ENCODE measurements around the gene NKAIN2.

NKAIN2 gene

GRCh38 chr6:123803504-123804013, at the start of gene NKAIN2:
Gene NKAIN2 (plus strand): TSS chr6:123803865.
- no peak for DNase-seq

DNA sequence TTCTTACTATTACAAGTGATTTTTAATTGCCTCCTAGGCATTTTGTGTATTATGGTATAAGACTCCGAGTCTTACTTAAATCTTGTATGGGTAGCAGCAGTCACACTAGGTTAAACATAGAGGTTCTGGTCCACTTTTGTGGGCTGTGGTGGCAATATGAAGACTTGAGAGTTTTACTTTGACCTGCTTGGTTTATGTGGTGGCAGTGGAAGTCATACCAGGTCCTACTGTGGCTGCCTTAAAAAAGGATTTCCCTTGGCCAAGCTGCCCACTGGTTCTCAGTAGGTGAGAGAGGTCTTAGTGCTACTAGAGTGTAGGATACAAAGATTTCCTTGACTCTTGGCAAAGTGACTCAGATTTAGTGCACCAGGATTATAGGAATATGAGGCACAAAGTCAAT, 44.2 kb upstream of the NKAIN2 start:
- DNase-seq: no peak

GRCh38 chr6:123763904-123764303, 39.8 kb upstream of the NKAIN2 start:
- DNase-seq: no peak

GRCh38 chr6:123764722-123765121, 38.9 kb upstream of the NKAIN2 start:
- no peak for DNase-seq

- no peak for DNase-seq
Measured at GRCh38 chr6:123768921-123769320, 34.7 kb upstream of the NKAIN2 start.

- DNase-seq: no peak
Measured at GRCh38 chr6:123769431-123769830, 34.2 kb upstream of the NKAIN2 start.

GRCh38 chr6:123770247-123770949, 33.3 kb upstream of the NKAIN2 start:
- no peak for DNase-seq

- DNase-seq: no peak
Measured at GRCh38 chr6:123771126-123771525, 32.5 kb upstream of the NKAIN2 start.

- no peak for DNase-seq
Measured at GRCh38 chr6:123777563-123777962, 26.1 kb upstream of the NKAIN2 start.

- DNase-seq: no peak
Measured at GRCh38 chr6:123780021-123780420, 23.6 kb upstream of the NKAIN2 start.

DNA sequence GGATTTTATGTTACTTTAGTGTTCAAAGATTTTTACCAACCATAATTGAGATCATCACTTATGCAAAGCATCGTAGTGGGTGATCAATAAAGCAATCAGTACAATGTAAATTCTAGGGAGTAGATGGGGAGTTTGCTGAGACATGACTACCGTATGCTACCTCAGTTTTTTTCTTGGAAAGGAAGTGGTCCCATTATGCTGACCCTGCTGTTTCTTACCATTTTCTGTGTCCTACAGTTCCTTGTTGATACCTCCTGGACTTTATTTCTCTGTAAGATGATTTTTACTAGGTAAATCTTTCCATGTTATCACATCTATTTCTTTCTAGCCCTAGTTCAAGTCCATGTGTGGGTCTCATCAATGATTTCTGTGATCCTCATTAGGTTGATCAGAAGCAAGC, 19.3 kb upstream of the NKAIN2 start:
- DNase-seq: no peak

GRCh38 chr6:123785039-123785438, 18.6 kb upstream of the NKAIN2 start:
- no peak for DNase-seq

- DNase-seq: no peak
Measured at GRCh38 chr6:123788319-123788718, 15.3 kb upstream of the NKAIN2 start.

DNA sequence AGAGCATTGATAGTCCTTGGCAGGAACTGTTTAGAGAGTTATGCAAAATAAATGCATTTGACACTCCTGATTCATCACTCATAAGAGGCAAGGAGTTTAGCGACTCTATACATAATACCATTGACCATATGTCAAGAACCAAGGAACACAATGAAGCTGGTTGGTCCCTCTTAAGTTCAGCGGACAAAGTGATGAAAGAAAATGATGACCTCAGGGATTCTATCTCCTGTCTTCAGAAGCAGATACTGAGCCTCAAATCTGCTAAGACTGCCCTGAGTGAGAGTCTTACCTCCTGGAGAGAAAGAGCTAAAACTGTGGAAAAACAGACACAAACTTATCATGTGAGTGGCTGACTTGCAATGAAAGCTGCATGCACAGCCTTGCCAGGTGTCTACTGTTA, 9.5 kb upstream of the NKAIN2 start:
- no peak for DNase-seq

DNA sequence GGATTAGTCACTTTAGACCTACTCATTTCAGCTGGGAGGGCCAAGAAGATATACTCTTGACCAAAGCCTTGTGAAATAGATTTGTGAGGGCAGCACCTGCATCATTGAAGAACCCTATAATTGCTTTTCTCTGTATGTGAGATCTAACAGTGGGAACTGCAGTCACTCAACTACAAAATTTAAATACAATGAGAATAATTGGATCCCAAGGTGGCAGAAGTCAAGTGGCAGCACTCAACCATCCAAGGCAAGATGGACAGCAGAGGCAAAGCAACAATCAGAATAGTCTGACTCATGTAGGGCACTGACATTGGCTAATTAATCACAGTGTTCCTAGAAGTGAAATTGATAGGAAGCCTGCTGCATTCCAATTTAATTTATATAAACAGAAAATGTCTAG, 8.9 kb upstream of the NKAIN2 start:
- no peak for DNase-seq

DNA sequence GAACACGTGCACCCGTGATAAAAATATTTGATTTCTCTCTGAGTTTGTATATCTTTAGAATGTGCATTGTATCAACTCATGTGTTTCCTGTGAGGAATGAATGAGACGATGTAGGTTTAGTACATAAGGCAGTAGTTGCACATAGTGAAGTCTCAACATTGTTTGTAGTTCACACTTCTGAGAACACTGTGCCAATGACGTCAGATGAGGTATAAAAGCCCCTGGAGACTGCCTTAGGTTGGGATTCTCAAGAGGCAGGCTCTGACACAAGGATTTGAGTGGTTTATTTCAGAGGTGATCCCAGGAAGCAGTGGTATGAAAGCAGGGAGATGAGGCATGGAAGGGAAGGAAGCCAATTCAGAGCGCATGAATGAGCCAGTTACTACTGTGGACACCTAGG, 2.6 kb upstream of the NKAIN2 start:
- DNase-seq: no peak

DNA sequence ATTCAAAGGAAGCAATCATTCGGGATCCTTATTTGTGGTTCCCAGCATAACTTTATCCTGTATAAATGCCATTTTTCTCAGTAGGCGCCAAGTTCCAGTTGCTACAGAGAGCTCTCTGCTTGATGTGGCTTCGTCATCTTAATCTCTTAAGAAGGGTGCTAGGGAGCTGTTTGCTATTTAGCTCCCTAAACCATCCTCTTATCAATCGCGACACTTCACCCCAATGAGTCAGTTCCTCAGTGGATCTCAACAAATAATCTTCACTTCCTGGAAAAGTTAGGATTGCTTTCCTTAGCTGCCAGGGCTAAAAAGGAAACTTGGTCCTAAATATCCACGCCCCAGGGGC, 1.3 kb upstream of the NKAIN2 start:
- DNase-seq: no peak

DNA sequence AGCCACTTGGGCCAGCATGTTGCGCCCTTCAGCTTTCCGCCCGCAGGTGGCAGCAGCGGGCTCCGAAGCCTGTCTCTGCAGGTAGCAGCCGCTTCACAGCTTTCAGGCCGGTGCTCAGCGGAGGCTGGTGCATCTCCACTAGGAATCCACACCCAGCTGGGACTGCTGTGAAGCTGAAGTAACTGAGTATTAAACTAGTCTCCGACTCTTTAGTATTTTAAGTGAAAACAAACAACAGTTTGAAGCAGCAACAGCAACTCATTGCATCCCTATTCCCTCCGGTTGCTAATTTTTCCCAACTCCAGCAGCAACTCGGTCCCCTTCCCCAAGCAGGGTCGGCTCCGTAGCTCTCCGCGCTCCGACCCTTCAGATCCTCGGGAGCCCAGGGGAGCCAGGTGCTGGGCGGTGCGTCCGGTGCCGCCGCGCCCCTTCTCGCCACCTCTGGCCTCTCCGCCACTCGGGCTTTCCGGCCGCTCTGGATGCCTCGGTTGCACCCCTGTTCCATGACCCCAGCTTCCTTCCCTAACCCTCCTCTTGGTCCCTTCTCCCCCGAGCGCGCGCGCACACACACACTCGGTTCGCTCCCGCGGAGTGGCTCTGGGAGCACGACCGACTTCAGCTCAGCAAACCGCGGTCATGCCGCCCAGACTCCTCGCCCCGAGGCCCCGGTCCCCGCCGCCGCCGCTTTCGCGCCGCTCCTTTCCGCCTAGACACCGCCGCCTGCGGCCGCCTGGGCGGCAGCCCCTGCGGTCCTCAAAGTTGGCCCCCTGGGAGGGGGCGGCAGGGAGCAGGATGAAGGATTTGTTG, 765 bp upstream of the NKAIN2 start:
- peak; percentile 46 for DNase-seq

- DNase-seq: peak; percentile 8
Measured at GRCh38 chr6:123804014-123804786, 535 bp downstream of the NKAIN2 start.

DNA sequence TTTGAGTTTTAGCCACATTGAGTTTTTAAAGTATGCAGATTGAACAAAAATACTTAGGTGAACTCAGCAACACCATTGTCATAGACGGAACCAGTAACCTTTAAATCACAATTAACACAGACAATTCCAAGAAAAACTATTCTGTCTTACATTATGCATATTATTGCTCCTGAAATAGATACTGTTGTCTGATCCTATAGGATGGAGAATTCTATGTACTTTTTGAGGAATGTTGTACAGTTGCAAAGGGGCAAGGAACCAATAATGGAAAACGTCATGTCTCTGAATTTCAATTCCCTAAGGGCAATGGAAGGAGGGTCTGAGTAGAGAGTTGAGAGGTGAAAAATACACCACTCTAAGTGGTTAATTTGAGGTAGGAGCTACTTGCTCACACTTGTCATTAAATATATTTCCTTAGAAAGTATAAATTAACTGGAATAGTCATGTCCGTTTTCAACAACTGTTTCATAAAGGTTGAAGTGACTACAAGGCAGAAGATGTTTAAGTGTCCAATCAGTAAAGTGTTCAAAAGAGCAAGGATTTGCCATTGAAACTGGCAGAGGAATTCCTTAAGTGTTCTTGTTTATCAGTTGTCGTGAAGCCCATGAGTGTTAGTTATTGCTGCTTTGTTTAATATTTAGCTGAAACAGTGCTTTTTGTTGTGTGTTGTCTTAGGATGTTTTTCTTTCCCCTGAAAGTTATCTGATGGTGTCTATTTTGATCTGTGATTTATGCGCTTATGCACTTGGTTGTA, 1.3 kb downstream of the NKAIN2 start:
- no peak for DNase-seq

- DNase-seq: no peak
Measured at GRCh38 chr6:123805921-123806320, 2.3 kb downstream of the NKAIN2 start.

DNA sequence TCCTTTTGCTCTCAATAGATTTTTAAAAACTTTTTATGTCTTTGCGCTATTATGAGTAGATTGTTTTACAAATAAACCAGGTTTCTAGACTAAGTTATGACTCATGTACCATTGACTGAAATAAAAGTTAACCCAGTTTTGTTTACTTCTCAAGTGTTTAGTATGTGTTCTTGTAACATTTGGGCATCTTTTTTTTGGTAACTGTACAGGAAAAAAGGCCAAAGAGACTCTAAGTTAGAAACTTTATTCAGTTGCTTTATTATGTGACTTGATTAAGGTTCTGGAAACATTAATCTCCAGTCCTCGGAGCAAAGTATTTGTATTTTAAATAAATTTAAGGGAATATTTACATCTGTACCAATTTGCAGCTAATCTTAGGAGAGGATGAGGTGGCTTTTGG, 2.9 kb downstream of the NKAIN2 start:
- DNase-seq: no peak

GRCh38 chr6:123808556-123808955, 4.9 kb downstream of the NKAIN2 start:
- DNase-seq: no peak
